Stimulated activated CD4-positive, alpha-beta T cell treated with anti-CD3 and anti-CD28 coated beads, Interleukin-15, amount 100 ng/mL, for 48 hours (primary cell): ENCODE data around the gene KCNQ1.

Experiments
- DNase-seq, 2 donors: peaks; one replicate each; pipeline ENCODE4 v3.0.0-alpha.2; 2020; ENCODE audit warnings: low read depth in 2 of 2

KCNQ1 gene

GRCh38 chr11:2423157-2424025 lies 21.4 kb upstream of the KCNQ1 start:
- DNase-seq: no peak

DNA sequence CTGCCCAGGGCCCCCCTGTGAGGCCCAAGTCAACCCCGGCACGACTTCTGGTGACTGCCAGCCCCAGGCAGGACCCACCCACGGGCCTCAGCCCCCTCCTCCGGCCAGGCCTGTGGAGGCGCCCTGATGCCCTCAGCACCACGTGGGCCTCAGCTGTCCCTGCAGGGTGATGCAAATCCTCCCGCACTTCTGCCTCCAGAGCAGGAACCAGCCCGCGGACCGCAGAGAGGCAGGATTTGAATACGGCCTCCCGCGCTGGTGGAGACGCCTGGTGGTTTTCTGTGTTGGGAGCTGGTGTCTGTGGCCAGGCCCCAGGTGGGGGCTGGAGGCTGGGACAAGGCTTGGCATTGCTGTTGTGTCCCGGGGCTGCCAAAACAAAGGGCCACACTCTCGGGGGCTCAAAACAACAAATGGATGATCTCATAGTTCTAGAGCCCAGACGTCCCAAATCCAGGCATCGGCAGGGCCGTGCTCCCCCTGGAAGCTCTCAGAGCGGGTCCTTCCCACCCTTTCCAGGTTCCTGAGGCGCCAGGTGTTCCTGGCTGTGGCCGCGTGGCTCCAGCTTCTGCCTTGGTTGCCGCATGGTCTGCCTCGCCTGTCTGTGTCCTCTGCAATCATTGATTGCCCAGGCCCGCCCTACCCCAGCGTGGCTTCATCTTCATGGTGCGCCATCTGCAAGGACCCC lies 19.9 kb upstream of the KCNQ1 start:
- no peak for DNase-seq

DNA sequence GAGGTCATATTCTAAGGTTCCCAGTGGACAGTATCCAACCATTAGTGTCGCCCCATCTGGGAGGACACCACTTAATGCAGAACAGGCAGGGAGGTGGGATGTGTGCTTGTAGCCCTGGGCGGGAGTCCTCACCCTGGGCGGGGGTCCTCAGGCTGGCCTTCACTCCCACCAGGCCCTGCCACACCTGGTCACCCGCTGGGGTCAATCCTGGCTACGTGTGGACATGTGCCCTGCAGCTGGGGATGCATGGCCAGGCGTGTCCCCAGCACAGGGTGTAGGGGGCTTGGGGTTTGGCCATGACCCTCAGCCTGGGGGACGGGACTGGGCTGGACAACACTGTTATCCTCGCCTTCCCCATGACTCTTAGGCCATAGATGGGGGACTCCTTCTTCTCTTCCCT lies 19.3 kb upstream of the KCNQ1 start:
- DNase-seq: no peak

GRCh38 chr11:2426221-2426620 lies 18.6 kb upstream of the KCNQ1 start:
- no peak for DNase-seq

- DNase-seq: no peak
Measured at GRCh38 chr11:2426826-2427521, 17.8 kb upstream of the KCNQ1 start.

GRCh38 chr11:2427721-2428321 lies 17.0 kb upstream of the KCNQ1 start:
- DNase-seq: no peak

GRCh38 chr11:2428322-2428795 lies 16.4 kb upstream of the KCNQ1 start:
- peak; percentile 74 to 80 for DNase-seq

- DNase-seq: no peak
Measured at GRCh38 chr11:2431395-2431794, 13.4 kb upstream of the KCNQ1 start.

GRCh38 chr11:2432171-2432621 lies 12.6 kb upstream of the KCNQ1 start:
- DNase-seq: no peak

- DNase-seq: no peak
Measured at GRCh38 chr11:2432628-2433071, 12.2 kb upstream of the KCNQ1 start.

- no peak for DNase-seq
Measured at GRCh38 chr11:2433106-2433925, 11.5 kb upstream of the KCNQ1 start.

DNA sequence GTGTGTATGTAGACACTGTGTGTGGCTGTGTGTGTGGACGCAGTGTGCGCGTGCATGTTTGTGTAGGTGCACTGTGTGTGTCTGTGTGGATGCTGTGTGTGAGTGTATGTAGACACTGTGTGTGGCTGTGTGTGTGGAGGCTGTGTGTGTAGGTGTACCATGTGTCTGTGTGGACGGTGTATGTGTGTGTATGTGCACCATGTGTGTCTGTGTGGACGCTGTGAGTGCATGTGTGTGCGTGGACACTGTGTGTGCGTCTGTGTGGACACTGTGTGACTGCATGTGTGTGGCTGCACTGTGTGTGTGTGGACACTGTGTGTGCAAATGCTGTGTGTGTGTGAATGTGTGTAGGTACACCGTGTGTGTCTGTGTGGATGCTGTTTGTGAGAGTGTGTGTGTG lies 10.8 kb upstream of the KCNQ1 start:
- DNase-seq: no peak

DNA sequence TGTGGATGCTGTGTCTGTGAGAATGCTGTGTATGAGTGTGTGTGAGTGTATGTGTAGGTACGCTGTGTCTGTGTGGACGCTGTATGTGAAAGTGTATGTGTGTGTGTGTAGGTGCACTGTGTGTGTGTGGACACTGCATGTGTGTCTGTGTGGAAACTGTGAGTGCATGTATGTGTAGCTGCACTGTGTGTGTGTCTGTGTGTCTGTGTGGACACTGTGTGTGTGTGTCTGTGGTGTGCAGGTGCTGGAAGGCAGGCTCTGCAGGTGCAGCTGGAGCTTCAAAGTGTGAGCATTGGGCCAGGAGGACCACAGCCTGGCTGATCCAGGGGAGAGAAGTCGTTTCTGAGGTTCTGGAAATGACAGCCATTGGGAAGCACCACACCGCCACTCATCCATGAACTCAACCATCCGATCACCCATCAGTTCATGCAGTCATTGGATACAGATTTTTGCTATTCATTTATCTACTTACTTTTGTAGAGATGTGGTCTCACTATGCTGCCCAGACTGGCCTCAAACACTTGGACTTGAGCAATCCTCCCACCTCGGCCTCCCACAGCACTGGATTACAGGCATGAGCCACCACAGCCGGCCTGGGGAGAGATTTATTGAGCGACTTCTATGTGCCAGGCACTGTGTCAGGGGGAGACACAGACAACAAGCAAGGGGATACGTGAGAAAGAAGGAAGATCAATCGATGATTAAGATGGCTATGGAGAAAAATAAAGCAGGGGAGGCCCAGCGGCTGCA lies 10.1 kb upstream of the KCNQ1 start:
- DNase-seq: no peak

GRCh38 chr11:2435288-2436012 lies 9.4 kb upstream of the KCNQ1 start:
- DNase-seq: no peak

DNA sequence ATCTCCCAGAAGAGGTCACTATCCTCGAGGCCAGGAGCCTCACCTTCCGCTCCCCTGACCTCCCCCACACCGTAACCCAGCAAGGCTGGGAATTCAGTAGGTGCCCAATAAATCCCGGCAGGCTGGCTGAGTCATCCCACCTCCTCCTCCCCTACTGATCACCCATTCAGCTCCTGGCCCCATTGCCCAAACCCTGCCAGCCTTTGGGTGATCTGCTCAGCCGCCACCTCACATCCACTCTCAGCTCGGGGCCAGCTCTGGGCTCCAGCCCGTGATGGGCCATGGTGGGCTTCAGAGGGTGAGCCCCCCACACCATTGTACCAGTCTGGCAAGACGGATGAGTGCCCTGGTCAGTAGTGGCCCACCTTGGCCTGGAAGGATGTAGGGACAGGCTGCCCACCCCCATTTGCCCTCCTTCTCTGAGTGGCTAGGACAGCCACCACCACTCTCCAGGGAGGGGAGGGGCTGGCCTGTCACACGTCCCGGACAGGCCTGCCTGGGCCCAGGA lies 8.7 kb upstream of the KCNQ1 start:
- no peak for DNase-seq

- no peak for DNase-seq
Measured at GRCh38 chr11:2436521-2437031, 8.2 kb upstream of the KCNQ1 start.

GRCh38 chr11:2437516-2437915 lies 7.3 kb upstream of the KCNQ1 start:
- no peak for DNase-seq

GRCh38 chr11:2439820-2440219 lies 5.0 kb upstream of the KCNQ1 start:
- DNase-seq: no peak

GRCh38 chr11:2440646-2441045 lies 4.2 kb upstream of the KCNQ1 start:
- DNase-seq: no peak
